Natural killer cell treated with Interleukin-12 subunit alpha and Interleukin-12 subunit beta and Interleukin-15 and Interleukin-18, amount 100 ng/mL, for 72 hours (primary cell): ENCODE data around the gene RAB8B. TPM values are rescaled to one million over a fixed set of nuclear protein-coding genes. Genes with fewer than 3 reads are reported as not detected.

Experiments
- ATAC-seq, 2 donors: fragments of 150-1000 bp; cut with Tn5 transposase in 1 of 2; sonication (Bioruptor Pico), chemical (Tn5 transposase) in 1 of 2; 2 replicates each; pipeline ENCODE4 v1.10.0; 2021
- DNase-seq: peaks from one replicate; pipeline ENCODE4 v3.0.0; 2022; ENCODE audit warnings: low spot score
- H3K27ac Mint-ChIP-seq, 2 donors: 1 replicate in 1 of 2; 2 replicates in 1 of 2; pipeline ENCODE4 v1.8.0; 2022; ENCODE audit warnings: mixed read lengths in 2 of 2, mild to moderate bottlenecking in 1 of 2, moderate library complexity in 1 of 2
- H3K27me3 Mint-ChIP-seq, 2 donors: 1 replicate in 1 of 2; 2 replicates in 1 of 2; pipeline ENCODE4 v1.8.0; 2022; ENCODE audit warnings: mixed read lengths in 2 of 2
- H3K36me3 Mint-ChIP-seq: one replicate; pipeline ENCODE4 v1.8.0; 2022; ENCODE audit warnings: mixed read lengths
- H3K4me1 Mint-ChIP-seq, 2 donors: 1 replicate in 1 of 2; 2 replicates in 1 of 2; pipeline ENCODE4 v1.8.0; 2022; ENCODE audit warnings: low read depth in 2 of 2, mixed read lengths in 2 of 2, mild to moderate bottlenecking in 1 of 2
- H3K4me3 Mint-ChIP-seq: one replicate; pipeline ENCODE4 v1.8.0; 2022; ENCODE audit warnings: mixed read lengths
- H3K9me3 Mint-ChIP-seq: 2 replicates; pipeline ENCODE4 v1.8.0; 2022; ENCODE audit warnings: mixed read lengths
- total RNA-seq, 2 donors: library from RNA; stranded (reverse); gene quantifications; one replicate each; pipeline ENCODE4 v1.2.3, GENCODE V29; 2022

Gene RAB8B
- total RNA-seq, 2 donors from 2014 or later = 49.1 to 113 TPM

GRCh38 chr15:63291507-63291906 lies 102.1 kb downstream of the RAB8B start:
- no peak overlapping the region for H3K27ac Mint-ChIP-seq
- H3K36me3 Mint-ChIP-seq = peaks cover 8% of the 10 kb centered on the region
- H3K27me3 Mint-ChIP-seq = no peaks in the 10 kb centered on the region
- no peak overlapping the region for H3K4me3 Mint-ChIP-seq
- no peaks in the 10 kb centered on the region for H3K9me3 Mint-ChIP-seq
- peaks cover 10 to 13% of the 10 kb centered on the region in 2 donors for H3K4me1 Mint-ChIP-seq
- DNase-seq (no peak), ATAC-seq (no peak)

DNA sequence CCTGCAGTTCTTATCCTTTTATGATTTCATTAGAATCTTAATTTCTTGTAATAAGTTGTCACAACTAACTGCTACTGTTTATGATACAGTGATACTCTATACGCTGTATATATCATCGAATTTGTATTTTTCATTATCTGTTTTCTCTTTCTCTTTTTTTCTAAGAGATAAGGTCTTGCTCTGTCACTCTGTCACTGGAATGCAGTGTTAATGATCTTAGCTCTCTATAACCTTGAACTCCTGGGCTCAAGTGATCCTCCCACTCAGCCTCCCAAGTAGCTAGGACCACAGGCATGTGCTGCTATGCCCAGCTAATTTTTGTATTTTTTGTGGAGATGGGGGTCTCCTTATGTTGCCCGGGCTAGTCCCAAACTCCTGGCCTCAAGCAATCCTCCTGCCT lies 102.8 kb downstream of the RAB8B start:
- Mint-ChIP-seq H3K4me3 (no peak overlapping the region), H3K36me3 (peaks cover 6% of the 10 kb centered on the region), H3K9me3 (no peaks in the 10 kb centered on the region), H3K4me1 (peaks cover 11 to 13% of the 10 kb centered on the region in 2 donors), H3K27me3 (no peaks in the 10 kb centered on the region), H3K27ac (peak overlapping the region in 1 of 2 donors; percentile 70)
- no peak for DNase-seq
- ATAC-seq = no peak

GRCh38 chr15:63292771-63293170 lies 103.4 kb downstream of the RAB8B start:
- DNase-seq (no peak), ATAC-seq (no peak)
- Mint-ChIP-seq H3K4me1 (peaks cover 11 to 14% of the 10 kb centered on the region in 2 donors), H3K27me3 (no peaks in the 10 kb centered on the region), H3K9me3 (no peaks in the 10 kb centered on the region), H3K27ac (peak overlapping the region in 1 of 2 donors; percentile 70), H3K4me3 (no peak overlapping the region), H3K36me3 (peaks cover 5% of the 10 kb centered on the region)

DNA sequence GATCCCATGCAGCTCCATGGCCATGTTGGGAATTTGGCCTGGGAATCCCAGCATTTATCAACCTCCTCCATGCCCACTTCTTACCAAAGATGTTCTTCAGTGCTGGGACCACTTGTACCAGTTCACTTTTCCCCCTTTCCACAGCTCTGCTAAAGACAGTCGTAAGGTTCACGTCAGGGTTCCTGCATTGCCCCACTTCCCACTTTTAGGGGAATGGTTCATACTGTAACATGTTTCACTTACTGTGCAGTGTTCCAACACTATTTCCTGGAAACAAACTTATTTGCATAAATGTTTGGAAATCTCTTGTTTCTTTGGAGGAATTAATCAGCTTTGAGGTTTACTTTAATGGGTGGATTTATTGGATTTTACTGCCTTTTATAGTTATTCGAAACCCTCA lies 105.0 kb downstream of the RAB8B start:
- Mint-ChIP-seq H3K4me1 (peaks cover 6 to 14% of the 10 kb centered on the region in 2 donors), H3K27me3 (no peaks in the 10 kb centered on the region), H3K4me3 (no peak overlapping the region), H3K27ac (peak overlapping the region in 1 of 2 donors; percentile 24), H3K36me3 (peaks cover 5% of the 10 kb centered on the region), H3K9me3 (no peaks in the 10 kb centered on the region)
- DNase-seq = no peak
- no peak for ATAC-seq

DNA sequence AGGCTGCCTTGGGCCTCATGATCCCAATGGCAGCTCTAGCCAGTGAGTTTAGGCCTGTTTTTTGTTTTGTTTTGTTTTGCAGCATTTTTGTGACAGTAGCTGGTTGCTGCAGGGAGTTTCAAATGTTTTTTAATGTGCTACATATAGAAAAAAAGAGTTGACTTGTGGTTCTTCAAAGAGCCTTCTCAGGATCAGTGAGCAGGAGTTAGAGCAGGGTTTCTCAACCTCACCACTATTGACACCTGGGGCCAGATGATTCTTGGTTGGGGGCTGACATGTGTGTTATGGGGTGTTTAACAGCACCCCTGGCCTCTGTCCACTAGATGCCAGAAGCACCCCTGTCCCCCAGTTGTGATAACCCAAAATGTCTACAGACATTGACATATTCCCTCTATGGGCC lies 105.9 kb downstream of the RAB8B start:
- peak overlapping the region; percentile 24 to 50 for H3K27ac Mint-ChIP-seq
- peaks cover 5% of the 10 kb centered on the region for H3K36me3 Mint-ChIP-seq
- peak overlapping the region; percentile 13 for H3K4me3 Mint-ChIP-seq
- H3K27me3 Mint-ChIP-seq = no peaks in the 10 kb centered on the region
- DNase-seq = no peak
- ATAC-seq = no peak
- peaks cover 6 to 14% of the 10 kb centered on the region in 2 donors for H3K4me1 Mint-ChIP-seq
- H3K9me3 Mint-ChIP-seq = no peaks in the 10 kb centered on the region

- peak; percentile 66 for DNase-seq
- H3K36me3 Mint-ChIP-seq = peaks cover 5% of the 10 kb centered on the region
- peak overlapping the region; percentile 50 to 78 for H3K27ac Mint-ChIP-seq
- H3K4me3 Mint-ChIP-seq = peak overlapping the region; percentile 75
- no peaks in the 10 kb centered on the region for H3K27me3 Mint-ChIP-seq
- H3K9me3 Mint-ChIP-seq = no peaks in the 10 kb centered on the region
- H3K4me1 Mint-ChIP-seq = peaks cover 6 to 11% of the 10 kb centered on the region in 2 donors
- peak; percentile 38 to 66 for ATAC-seq
Measured at GRCh38 chr15:63296195-63296594, 106.8 kb downstream of the RAB8B start.

DNA sequence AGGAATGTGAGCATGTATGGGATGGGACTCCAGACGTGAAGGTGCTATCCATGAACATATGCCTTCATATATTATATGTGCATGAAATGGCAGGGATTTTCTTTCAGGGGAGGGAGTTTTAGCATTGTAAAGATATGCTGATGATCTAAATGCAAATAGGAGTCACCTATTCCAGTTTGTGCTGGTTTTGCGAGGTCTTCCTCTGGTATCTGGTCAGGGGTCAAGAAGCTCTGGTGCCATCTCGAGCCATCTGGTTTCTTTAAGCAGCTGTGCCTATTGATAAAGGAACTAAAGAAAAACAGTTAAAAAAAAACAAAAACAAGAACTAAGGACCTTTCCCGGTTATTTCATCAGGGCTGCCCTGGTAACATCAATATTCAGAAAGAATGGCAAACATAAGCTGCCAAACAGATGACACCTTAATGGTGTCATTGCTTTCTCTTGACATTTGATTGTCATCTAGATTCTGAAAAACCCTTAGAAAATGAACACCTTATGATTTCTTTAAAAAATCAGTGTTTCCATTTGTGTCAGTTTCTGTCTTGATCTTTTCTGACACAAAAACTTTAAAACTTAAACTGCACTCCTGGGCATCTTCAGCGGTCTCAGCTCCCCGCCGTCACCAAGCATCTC lies 110.7 kb downstream of the RAB8B start:
- ATAC-seq (no peak), DNase-seq (no peak)
- Mint-ChIP-seq H3K27ac (no peak overlapping the region), H3K36me3 (peaks cover 8% of the 10 kb centered on the region), H3K27me3 (no peaks in the 10 kb centered on the region), H3K9me3 (no peaks in the 10 kb centered on the region), H3K4me1 (peaks cover 6 to 11% of the 10 kb centered on the region in 2 donors), H3K4me3 (no peak overlapping the region)

DNA sequence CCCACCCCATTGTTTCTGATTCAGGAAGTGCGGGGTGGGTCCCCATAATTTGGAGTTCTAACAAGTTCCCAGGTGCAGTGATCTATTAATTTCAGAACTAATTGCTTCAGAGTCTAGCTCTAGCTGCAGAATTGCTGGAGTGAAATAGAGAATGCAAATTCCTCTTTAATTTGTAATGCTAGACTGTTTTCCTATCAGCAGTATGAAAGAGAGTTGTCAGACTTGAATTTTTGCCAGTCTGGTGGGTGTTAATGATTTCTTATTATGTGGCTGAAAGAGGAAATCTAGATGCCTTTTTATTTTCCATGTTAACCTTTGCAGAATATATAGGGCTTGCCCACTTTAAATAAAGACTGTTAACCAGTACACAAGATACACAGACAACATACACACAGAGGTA lies 111.7 kb downstream of the RAB8B start:
- peaks cover 8% of the 10 kb centered on the region for H3K36me3 Mint-ChIP-seq
- H3K4me1 Mint-ChIP-seq = peaks cover 5 to 8% of the 10 kb centered on the region in 2 donors
- DNase-seq (no peak), ATAC-seq (no peak)
- no peak overlapping the region for H3K4me3 Mint-ChIP-seq
- H3K27ac Mint-ChIP-seq = no peak overlapping the region
- H3K9me3 Mint-ChIP-seq = no peaks in the 10 kb centered on the region
- no peaks in the 10 kb centered on the region for H3K27me3 Mint-ChIP-seq

- Mint-ChIP-seq H3K36me3 (peaks cover 8% of the 10 kb centered on the region), H3K9me3 (no peaks in the 10 kb centered on the region), H3K27me3 (no peaks in the 10 kb centered on the region), H3K4me1 (no peaks in the 10 kb centered on the region), H3K4me3 (no peak overlapping the region), H3K27ac (no peak overlapping the region)
- ATAC-seq (no peak), DNase-seq (no peak)
Measured at GRCh38 chr15:63305260-63305659, 115.9 kb downstream of the RAB8B start.

DNA sequence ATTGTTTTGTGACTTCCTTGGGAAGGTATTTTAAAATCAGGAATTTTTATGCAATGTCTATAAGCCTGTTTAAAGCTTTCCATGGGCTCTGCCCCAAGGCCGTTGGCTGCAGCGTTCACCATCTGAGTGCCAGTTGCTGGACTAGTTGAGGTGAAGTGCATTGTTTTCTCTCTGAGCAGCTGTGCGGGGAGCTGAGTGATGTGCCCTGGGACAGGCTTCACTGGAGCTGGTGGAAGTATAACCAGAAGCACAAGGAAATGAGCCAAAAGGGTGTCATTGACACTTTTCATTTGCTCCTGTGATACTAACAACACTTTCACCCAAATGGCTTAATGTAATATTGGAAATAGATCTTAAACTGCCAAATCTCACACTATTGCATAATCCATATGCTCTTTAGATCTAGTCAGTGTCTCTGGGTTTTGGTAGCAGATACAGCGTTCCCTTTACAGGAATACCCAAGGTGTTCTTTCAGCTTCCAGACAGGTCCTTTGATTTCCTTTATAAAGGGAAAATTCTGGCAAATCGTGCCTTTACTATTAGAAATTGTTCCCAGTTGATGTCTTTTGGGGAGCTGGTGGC lies 117.2 kb downstream of the RAB8B start:
- DNase-seq = no peak
- Mint-ChIP-seq H3K36me3 (peaks cover 8% of the 10 kb centered on the region), H3K27ac (no peak overlapping the region), H3K27me3 (no peaks in the 10 kb centered on the region), H3K4me1 (no peaks in the 10 kb centered on the region), H3K9me3 (no peaks in the 10 kb centered on the region), H3K4me3 (no peak overlapping the region)
- no peak for ATAC-seq

- Mint-ChIP-seq H3K4me1 (no peaks in the 10 kb centered on the region), H3K9me3 (no peaks in the 10 kb centered on the region), H3K36me3 (peaks cover 4% of the 10 kb centered on the region), H3K27ac (no peak overlapping the region), H3K4me3 (no peak overlapping the region), H3K27me3 (no peaks in the 10 kb centered on the region)
- ATAC-seq (no peak), DNase-seq (no peak)
Measured at GRCh38 chr15:63308491-63308890, 119.1 kb downstream of the RAB8B start.

DNA sequence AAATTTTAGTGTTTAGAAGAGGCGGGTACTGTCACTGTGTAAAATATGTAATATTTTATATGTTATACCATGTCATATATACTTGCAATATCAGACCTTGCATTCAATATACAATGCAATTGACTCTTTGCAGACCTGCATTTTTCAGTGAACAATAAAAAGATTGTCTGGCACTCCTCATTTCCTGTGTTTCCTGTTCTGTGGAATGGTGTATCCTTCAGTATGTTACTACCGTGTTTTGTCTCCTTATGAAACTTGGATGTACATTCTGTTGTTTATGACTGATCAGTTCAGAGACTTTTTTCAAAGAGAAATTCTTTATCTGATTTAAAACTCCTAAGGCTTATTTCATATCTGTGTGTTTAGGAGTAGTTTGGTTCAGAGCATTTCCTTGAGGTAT lies 119.5 kb downstream of the RAB8B start:
- no peak overlapping the region for H3K4me3 Mint-ChIP-seq
- no peak for DNase-seq
- peaks cover 4% of the 10 kb centered on the region for H3K36me3 Mint-ChIP-seq
- no peaks in the 10 kb centered on the region for H3K9me3 Mint-ChIP-seq
- H3K4me1 Mint-ChIP-seq = no peaks in the 10 kb centered on the region
- H3K27ac Mint-ChIP-seq = no peak overlapping the region
- ATAC-seq = no peak
- H3K27me3 Mint-ChIP-seq = no peaks in the 10 kb centered on the region

- Mint-ChIP-seq H3K27ac (no peak overlapping the region), H3K4me1 (no peaks in the 10 kb centered on the region), H3K36me3 (peaks cover 4% of the 10 kb centered on the region), H3K27me3 (peaks cover 0 to 2% of the 10 kb centered on the region in 2 donors), H3K4me3 (no peak overlapping the region), H3K9me3 (no peaks in the 10 kb centered on the region)
- DNase-seq = no peak
- no peak for ATAC-seq
Measured at GRCh38 chr15:63310646-63311045, 121.2 kb downstream of the RAB8B start.

GRCh38 chr15:63312286-63312685 lies 122.9 kb downstream of the RAB8B start:
- Mint-ChIP-seq H3K4me1 (no peaks in the 10 kb centered on the region), H3K27ac (no peak overlapping the region), H3K4me3 (no peak overlapping the region), H3K36me3 (no peaks in the 10 kb centered on the region), H3K9me3 (no peaks in the 10 kb centered on the region), H3K27me3 (peaks cover 0 to 2% of the 10 kb centered on the region in 2 donors)
- no peak for DNase-seq
- ATAC-seq = no peak

- Mint-ChIP-seq H3K36me3 (no peaks in the 10 kb centered on the region), H3K4me3 (no peak overlapping the region), H3K27ac (no peak overlapping the region), H3K9me3 (no peaks in the 10 kb centered on the region), H3K27me3 (peaks cover 0 to 2% of the 10 kb centered on the region in 2 donors), H3K4me1 (no peaks in the 10 kb centered on the region)
- ATAC-seq (no peak), DNase-seq (no peak)
Measured at GRCh38 chr15:63313825-63314224, 124.4 kb downstream of the RAB8B start.
